ENCODE data around the gene DNAH14. TPM values are rescaled to one million over a fixed set of nuclear protein-coding genes. Genes with fewer than 3 reads are reported as not detected.

DNAH14 gene
- total and polyA plus RNA-seq, 2 donors (not counting 3 experiments of a cell fraction or from before 2014, with no cell fraction given) = 1.5 to 7.1 TPM

DNA sequence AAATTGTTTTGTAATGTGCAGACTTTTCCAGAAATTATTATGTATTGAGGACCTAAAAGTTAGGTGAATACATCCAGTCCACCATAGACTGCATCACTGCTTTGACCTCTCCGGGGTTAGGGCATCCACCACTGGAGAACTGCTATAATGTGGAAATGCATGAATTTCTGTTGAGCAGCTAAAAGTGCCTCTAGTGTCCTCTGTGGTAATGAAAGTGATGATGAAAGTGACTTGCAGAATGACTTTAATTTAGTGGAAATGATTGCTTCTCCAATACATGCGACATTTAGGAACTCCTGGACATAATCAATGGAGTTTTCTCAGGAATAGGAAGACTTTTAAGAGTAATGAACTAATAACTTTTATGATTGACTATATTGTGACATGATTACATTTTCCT is 327.6 kb downstream of the DNAH14 start:
- Histone ChIP-seq H3K9me1 (replicated peaks; ENCODE audit: control insufficient read depth, extremely low read depth, insufficient read depth, low read length) (no peaks in the 10 kb centered on the region), H3K36me3 (ENCODE audit: control insufficient read depth in 2 of 2, extremely low read depth in 1 of 2, insufficient read depth in 2 of 2, low read length in 2 of 2) (no peaks in the 10 kb centered on the region), H3K4me3 (replicated peaks in 1 of 3; ENCODE audit: insufficient read depth in 1 of 3, low read depth in 1 of 3, low read length in 3 of 3) (no peak overlapping the region), H4K20me1 (replicated peaks; ENCODE audit: control insufficient read depth, extremely low read depth, insufficient read depth, low read length) (no peaks in the 10 kb centered on the region), H3K27me3 (ENCODE audit: control insufficient read depth in 2 of 2, insufficient read depth in 2 of 2, low read length in 2 of 2) (no peaks in the 10 kb centered on the region), H3K9me3 (replicated peaks; ENCODE audit: control insufficient read depth, insufficient read depth, low read length) (no peaks in the 10 kb centered on the region), H3K4me1 (ENCODE audit: control insufficient read depth, extremely low read depth, insufficient read depth, low read length) (no peaks in the 10 kb centered on the region), H3K79me2 (ENCODE audit: control insufficient read depth, insufficient read depth, low read length) (no peaks in the 10 kb centered on the region), H3K9ac (replicated peaks; ENCODE audit: extremely low read depth, insufficient read depth, low read length) (no peak overlapping the region), H3K27ac (ENCODE audit: insufficient read depth, low read depth, low read length) (no peak overlapping the region), H2AFZ (ENCODE audit: low read depth, low read length) (no peak overlapping the region), H3K4me2 (ENCODE audit: insufficient read depth, low read length) (no peak overlapping the region)
- TF ChIP-seq, protein P1, sequence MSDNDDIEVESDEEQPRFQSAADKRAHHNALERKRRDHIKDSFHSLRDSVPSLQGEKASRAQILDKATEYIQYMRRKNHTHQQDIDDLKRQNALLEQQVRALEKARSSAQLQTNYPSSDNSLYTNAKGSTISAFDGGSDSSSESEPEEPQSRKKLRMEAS (IDR thresholded peaks at IDR 0.05; ENCODE audit: insufficient read depth, insufficient read length) = no peak
- TF ChIP-seq POLR2A (IDR thresholded peaks at IDR 0.05; ENCODE audit: low read depth, low read length) = no peak
- no peak for TF ChIP-seq MYC (IDR thresholded peaks at IDR 0.05; ENCODE audit: low read depth, low read length)
- POLR2A ChIA-PET = no interaction called here
- dilution Hi-C loops (cut with MboI; ENCODE audit: extremely low pct_ligation_motif_present, low sequenced_read_pairs) (no loop called here), intact Hi-C loops (cut with micrococcal nuclease) (no loop called here)
- CTCF ChIA-PET = no interaction called here
- no TSS peak for BruUV-seq (replicated peaks)
- no peak for FAIRE-seq
- no peak for DNase-seq (ENCODE audit: low read depth, low spot score)

DNA sequence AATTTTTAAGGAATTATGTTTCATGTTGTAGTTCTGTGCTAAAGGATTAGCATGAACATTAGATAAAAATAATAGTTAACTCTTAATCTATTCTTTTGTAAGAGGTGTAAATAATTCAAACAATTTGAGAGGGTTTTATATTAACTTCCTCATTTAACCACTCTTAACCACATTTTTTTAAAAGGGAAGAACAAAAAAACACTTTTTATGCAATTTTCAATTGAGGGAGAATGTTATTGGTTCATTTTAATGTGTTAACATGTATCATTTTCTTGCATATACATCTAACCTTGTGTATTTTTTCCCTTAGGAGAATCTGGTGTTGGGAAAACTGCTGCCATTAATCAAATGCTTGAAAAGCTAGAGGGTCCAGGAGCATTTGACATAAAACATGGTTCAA is 329.3 kb downstream of the DNAH14 start:
- FAIRE-seq = no peak
- dilution Hi-C loops (cut with MboI; ENCODE audit: extremely low pct_ligation_motif_present, low sequenced_read_pairs) = no loop called here
- intact Hi-C loops (cut with micrococcal nuclease) = no loop called here
- no peak overlapping the region for H3K27ac ChIP-seq (ENCODE audit: insufficient read depth, low read depth, low read length)
- POLR2A ChIA-PET = no interaction called here
- H3K9me3 ChIP-seq (replicated peaks; ENCODE audit: control insufficient read depth, insufficient read depth, low read length) = no peaks in the 10 kb centered on the region
- no peaks in the 10 kb centered on the region for H3K9me1 ChIP-seq (replicated peaks; ENCODE audit: control insufficient read depth, extremely low read depth, insufficient read depth, low read length)
- H3K4me2 ChIP-seq (ENCODE audit: insufficient read depth, low read length) = no peak overlapping the region
- no TSS peak for BruUV-seq (replicated peaks)
- H3K9ac ChIP-seq (replicated peaks; ENCODE audit: extremely low read depth, insufficient read depth, low read length) = no peak overlapping the region
- H3K4me3 ChIP-seq (replicated peaks in 1 of 3; ENCODE audit: insufficient read depth in 1 of 3, low read depth in 1 of 3, low read length in 3 of 3) = no peak overlapping the region
- no peak overlapping the region for H2AFZ ChIP-seq (ENCODE audit: low read depth, low read length)
- H3K36me3 ChIP-seq (ENCODE audit: control insufficient read depth in 2 of 2, extremely low read depth in 1 of 2, insufficient read depth in 2 of 2, low read length in 2 of 2) = no peaks in the 10 kb centered on the region
- CTCF ChIA-PET = no interaction called here
- TF ChIP-seq, protein P1 (IDR thresholded peaks at IDR 0.05; ENCODE audit: insufficient read depth, insufficient read length) = no peak
- TF ChIP-seq MYC (IDR thresholded peaks at IDR 0.05; ENCODE audit: low read depth, low read length) (no peak), POLR2A (IDR thresholded peaks at IDR 0.05; ENCODE audit: low read depth, low read length) (no peak), POLR2AphosphoS5 (IDR thresholded peaks at IDR 0.05; ENCODE audit: insufficient read depth, low read depth, low read length) (no peak)
- TF ChIP-seq, protein P2, sequence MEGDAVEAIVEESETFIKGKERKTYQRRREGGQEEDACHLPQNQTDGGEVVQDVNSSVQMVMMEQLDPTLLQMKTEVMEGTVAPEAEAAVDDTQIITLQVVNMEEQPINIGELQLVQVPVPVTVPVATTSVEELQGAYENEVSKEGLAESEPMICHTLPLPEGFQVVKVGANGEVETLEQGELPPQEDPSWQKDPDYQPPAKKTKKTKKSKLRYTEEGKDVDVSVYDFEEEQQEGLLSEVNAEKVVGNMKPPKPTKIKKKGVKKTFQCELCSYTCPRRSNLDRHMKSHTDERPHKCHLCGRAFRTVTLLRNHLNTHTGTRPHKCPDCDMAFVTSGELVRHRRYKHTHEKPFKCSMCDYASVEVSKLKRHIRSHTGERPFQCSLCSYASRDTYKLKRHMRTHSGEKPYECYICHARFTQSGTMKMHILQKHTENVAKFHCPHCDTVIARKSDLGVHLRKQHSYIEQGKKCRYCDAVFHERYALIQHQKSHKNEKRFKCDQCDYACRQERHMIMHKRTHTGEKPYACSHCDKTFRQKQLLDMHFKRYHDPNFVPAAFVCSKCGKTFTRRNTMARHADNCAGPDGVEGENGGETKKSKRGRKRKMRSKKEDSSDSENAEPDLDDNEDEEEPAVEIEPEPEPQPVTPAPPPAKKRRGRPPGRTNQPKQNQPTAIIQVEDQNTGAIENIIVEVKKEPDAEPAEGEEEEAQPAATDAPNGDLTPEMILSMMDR (IDR thresholded peaks at IDR 0.05; ENCODE audit: extremely low read depth in 1 of 2, insufficient read depth in 1 of 2, low read depth in 1 of 2, low read length in 2 of 2) = no peak
- no peaks in the 10 kb centered on the region for H3K27me3 ChIP-seq (ENCODE audit: control insufficient read depth in 2 of 2, insufficient read depth in 2 of 2, low read length in 2 of 2)
- no peak for DNase-seq (ENCODE audit: low read depth, low spot score)
- no peaks in the 10 kb centered on the region for H3K4me1 ChIP-seq (ENCODE audit: control insufficient read depth, extremely low read depth, insufficient read depth, low read length)
- H4K20me1 ChIP-seq (replicated peaks; ENCODE audit: control insufficient read depth, extremely low read depth, insufficient read depth, low read length) = no peaks in the 10 kb centered on the region
- no peaks in the 10 kb centered on the region for H3K79me2 ChIP-seq (ENCODE audit: control insufficient read depth, insufficient read depth, low read length)

Data from endothelial cell of umbilical vein (primary cell).